Panc1 (cell line): ENCODE results near the gene ACD. TPM values are rescaled to one million over a fixed set of nuclear protein-coding genes. Genes with fewer than 3 reads are reported as not detected.
"Not testable (repeated sequence)": the region's sequence is repeated elsewhere in the genome, so short reads cannot be mapped to it uniquely, and the experiment has no call there.

ENCODE experiments used
- ATAC-seq: fragments of 200-7000 bp; cut with Tn5 transposase; 2 replicates; pipeline ENCODE4 v1.9.1; 2020; ENCODE audit warnings: mild to moderate bottlenecking, moderate library complexity
- BruUV-seq: library from RNA; stranded (reverse); fragments of 400-500 nt; replicated peaks from 2 replicates; lab custom pipeline; 2021; lab: Mats Ljungman, UMichigan
- CTCF ChIA-PET: fragments of 300-600 bp; sonication (Branson Sonifier 250); formaldehyde crosslinking; loops from one replicate; lab custom pipeline; 2022; ENCODE audit warnings: antibody characterized with exemption; lab: Charles Lee
- POLR2A ChIA-PET: fragments of 300-600 bp; sonication (Branson Sonifier 250); formaldehyde crosslinking; loops from one replicate; lab custom pipeline; 2022; ENCODE audit warnings: antibody characterized with exemption; lab: Charles Lee
- DNase-seq: peaks from one replicate; pipeline ENCODE4 v3.0.0-alpha.2; 2010; ENCODE audit warnings: low read depth, low spot score
- H3K27ac ChIP-seq: 2 replicates; pipeline ENCODE4 v1.5.1; 2011; ENCODE audit warnings: mild to moderate bottlenecking, low read length, inconsistent platforms
- H3K27me3 ChIP-seq: fragments of 200-500 bp; sonication (Bioruptor generic); 2 replicates; pipeline ENCODE4 v1.6.0; 2014; ENCODE audit warnings: low read length, inconsistent platforms; ENCODE audit not compliant: control insufficient read depth, insufficient read depth
- H3K36me3 ChIP-seq: fragments of 200-500 bp; sonication (Bioruptor generic); 2 replicates; pipeline ENCODE4 v1.5.1; 2014; ENCODE audit warnings: inconsistent platforms, mild to moderate bottlenecking, low read length, moderate library complexity; ENCODE audit not compliant: control insufficient read depth, insufficient read depth
- H3K4me1 ChIP-seq: 2 replicates; pipeline ENCODE4 v1.5.1; 2011; ENCODE audit warnings: inconsistent platforms, mild to moderate bottlenecking, low read length, moderate library complexity; ENCODE audit not compliant: control insufficient read depth, insufficient read depth
- H3K4me3 ChIP-seq, 2 experiments: 2 replicates each; pipeline ENCODE4 v1.5.1; 2011 to 2012; ENCODE audit warnings: low read depth in 2 of 2, low read length in 2 of 2, mild to moderate bottlenecking in 2 of 2, inconsistent platforms in 1 of 2, moderate library complexity in 1 of 2
- H3K9me3 ChIP-seq: fragments of 200-500 bp; sonication (Bioruptor generic); 2 replicates; pipeline ENCODE4 v1.5.1; 2014; ENCODE audit warnings: low read depth, mild to moderate bottlenecking, inconsistent platforms, low read length, moderate library complexity; ENCODE audit not compliant: control insufficient read depth, insufficient read depth
- POLR2AphosphoS5 ChIP-seq: IDR thresholded peaks from 2 replicates; pipeline ENCODE4 v1.6.1; 2012; ENCODE audit warnings: mild to moderate bottlenecking, low read depth, low read length, moderate library complexity
- REST ChIP-seq, 2 experiments: IDR thresholded peaks; 2 replicates each; pipeline ENCODE4 v1.6.1; 2011 to 2012; ENCODE audit warnings: low read depth in 2 of 2, control low read depth in 1 of 2, low read length in 1 of 2, mild to moderate bottlenecking in 1 of 2, moderate library complexity in 1 of 2; ENCODE audit not compliant: insufficient read depth in 1 of 2
- SIN3A ChIP-seq: IDR thresholded peaks from 2 replicates; pipeline ENCODE4 v1.6.1; 2012; ENCODE audit warnings: low read depth, mild to moderate bottlenecking, low read length, moderate library complexity, borderline replicate concordance; ENCODE audit not compliant: insufficient read depth
- TCF7L2 ChIP-seq: IDR thresholded peaks from 2 replicates; pipeline ENCODE4 v1.6.1; 2011; ENCODE audit warnings: mild to moderate bottlenecking, low read depth, low read length, inconsistent platforms
- in situ Hi-C: cut with HindIII; loops from 2 replicates; pipeline ENCODE4 v1.10.0; 2016; ENCODE audit warnings: low sequenced_read_pairs, low pct_unique_long_range_greater_than_20kb
- intact Hi-C: fragments of 100-400 bp; cut with micrococcal nuclease; formaldehyde crosslinking; loops from one replicate; pipeline ENCODE4 v1.10.0; 2022; ENCODE audit not compliant: unreplicated experiment
- total RNA-seq: library from RNA; stranded (reverse); gene quantifications from one replicate; pipeline ENCODE4 v1.2.1, GENCODE V29; 2021; ENCODE audit not compliant: unreplicated experiment
- TF ChIP-seq, protein P1 (sequence below): fragments of 450-650 bp; IDR thresholded peaks from 2 replicates; pipeline ENCODE4 v1.5.1; 2017; ENCODE audit warnings: mild to moderate bottlenecking

The ACD gene
- total RNA-seq, 1 experiment from 2014 or later: 34.9 TPM

GRCh38 chr16:67697422-67698185 lies 37.5 kb upstream of the ACD start:
- no TSS peak for BruUV-seq
- intact Hi-C loops (no loop called here), in situ Hi-C loops (no loop called here)
- ChIA-PET CTCF (no interaction called here), POLR2A (no interaction called here)
- no peak overlapping the region for H3K27ac ChIP-seq
- H3K4me3 ChIP-seq: no peak overlapping the region
- no peaks in the 10 kb centered on the region for H3K9me3 ChIP-seq
- H3K27me3 ChIP-seq: no peaks in the 10 kb centered on the region
- TF ChIP-seq, protein P1, sequence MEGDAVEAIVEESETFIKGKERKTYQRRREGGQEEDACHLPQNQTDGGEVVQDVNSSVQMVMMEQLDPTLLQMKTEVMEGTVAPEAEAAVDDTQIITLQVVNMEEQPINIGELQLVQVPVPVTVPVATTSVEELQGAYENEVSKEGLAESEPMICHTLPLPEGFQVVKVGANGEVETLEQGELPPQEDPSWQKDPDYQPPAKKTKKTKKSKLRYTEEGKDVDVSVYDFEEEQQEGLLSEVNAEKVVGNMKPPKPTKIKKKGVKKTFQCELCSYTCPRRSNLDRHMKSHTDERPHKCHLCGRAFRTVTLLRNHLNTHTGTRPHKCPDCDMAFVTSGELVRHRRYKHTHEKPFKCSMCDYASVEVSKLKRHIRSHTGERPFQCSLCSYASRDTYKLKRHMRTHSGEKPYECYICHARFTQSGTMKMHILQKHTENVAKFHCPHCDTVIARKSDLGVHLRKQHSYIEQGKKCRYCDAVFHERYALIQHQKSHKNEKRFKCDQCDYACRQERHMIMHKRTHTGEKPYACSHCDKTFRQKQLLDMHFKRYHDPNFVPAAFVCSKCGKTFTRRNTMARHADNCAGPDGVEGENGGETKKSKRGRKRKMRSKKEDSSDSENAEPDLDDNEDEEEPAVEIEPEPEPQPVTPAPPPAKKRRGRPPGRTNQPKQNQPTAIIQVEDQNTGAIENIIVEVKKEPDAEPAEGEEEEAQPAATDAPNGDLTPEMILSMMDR: no peak
- TF ChIP-seq REST (IDR thresholded peaks at IDR 0.05; ENCODE audit: insufficient read depth in 1 of 2, low read depth in 2 of 2, low read length in 1 of 2) (no peak), SIN3A (no peak), TCF7L2 (no peak), POLR2AphosphoS5 (no peak)
- ATAC-seq (no peak), DNase-seq (no peak)
- no peaks in the 10 kb centered on the region for H3K4me1 ChIP-seq
- no peaks in the 10 kb centered on the region for H3K36me3 ChIP-seq

GRCh38 chr16:67694611-67695010 lies 34.6 kb upstream of the ACD start:
- BruUV-seq: no TSS peak
- Histone ChIP-seq H3K27ac (no peak overlapping the region), H3K9me3 (no peaks in the 10 kb centered on the region), H3K36me3 (no peaks in the 10 kb centered on the region), H3K27me3 (no peaks in the 10 kb centered on the region), H3K4me1 (no peaks in the 10 kb centered on the region), H3K4me3 (no peak overlapping the region)
- ATAC-seq (no peak), DNase-seq (no peak)
- in situ Hi-C loops (no loop called here), intact Hi-C loops (no loop called here)
- CTCF ChIA-PET: no interaction called here
- no peak for TF ChIP-seq SIN3A
- TF ChIP-seq POLR2AphosphoS5: no peak
- TF ChIP-seq REST (IDR thresholded peaks at IDR 0.05; ENCODE audit: insufficient read depth in 1 of 2, low read depth in 2 of 2, low read length in 1 of 2): no peak
- POLR2A ChIA-PET: no interaction called here

DNA sequence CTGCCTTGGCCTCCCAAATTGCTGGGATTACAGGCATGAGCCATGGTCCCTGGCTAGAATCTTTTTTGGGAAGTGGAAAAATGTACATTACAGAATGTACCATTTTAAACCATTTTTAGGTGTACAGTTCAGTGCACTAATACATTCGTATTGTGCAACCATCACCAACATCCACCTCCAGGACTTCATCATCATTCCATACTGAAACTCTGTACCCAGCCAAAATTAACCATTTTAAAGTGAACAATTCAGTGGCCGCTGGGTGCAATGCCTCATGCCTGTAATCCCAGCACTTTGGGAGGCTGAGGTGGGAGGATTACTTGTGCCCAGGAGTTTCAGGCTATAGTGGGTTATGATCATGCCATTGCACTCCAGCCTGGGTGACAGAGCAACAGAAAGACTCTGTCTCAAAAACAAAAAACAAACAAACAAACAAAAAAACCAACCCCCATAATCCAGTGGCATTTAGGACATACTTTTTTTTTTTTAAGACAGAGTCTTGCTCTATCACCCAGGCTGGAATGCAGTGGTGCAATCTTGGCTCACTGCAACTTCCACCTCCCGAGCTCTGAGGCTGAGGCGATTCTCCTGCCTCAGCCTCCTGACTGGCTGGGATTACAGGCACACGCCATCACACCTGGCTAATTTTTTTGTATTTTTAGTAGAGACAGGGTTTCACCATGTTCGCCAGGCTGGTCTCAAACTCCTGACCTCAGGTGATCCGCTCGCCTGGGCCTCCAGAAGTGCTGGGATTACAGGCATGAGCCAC lies 33.6 kb upstream of the ACD start:
- H3K4me1 ChIP-seq, H3K27ac ChIP-seq, in situ Hi-C loops, H3K9me3 ChIP-seq, CTCF ChIA-PET, BruUV-seq, H3K27me3 ChIP-seq, H3K36me3 ChIP-seq, ATAC-seq, intact Hi-C loops, DNase-seq, H3K4me3 ChIP-seq: not testable (repeated sequence)
- POLR2A ChIA-PET: interaction anchor here (0.7 kb wide), 1 partner anchor 12 kb away, joined by 4 read pairs; no protein-coding TSS in a partner anchor
